ENCODE data around the gene ZBTB39. TPM values are rescaled to one million over a fixed set of nuclear protein-coding genes. Genes with fewer than 3 reads are reported as not detected.

The ZBTB39 gene
- total RNA-seq, 2 donors from 2014 or later = 3.6 to 5.2 TPM

DNA sequence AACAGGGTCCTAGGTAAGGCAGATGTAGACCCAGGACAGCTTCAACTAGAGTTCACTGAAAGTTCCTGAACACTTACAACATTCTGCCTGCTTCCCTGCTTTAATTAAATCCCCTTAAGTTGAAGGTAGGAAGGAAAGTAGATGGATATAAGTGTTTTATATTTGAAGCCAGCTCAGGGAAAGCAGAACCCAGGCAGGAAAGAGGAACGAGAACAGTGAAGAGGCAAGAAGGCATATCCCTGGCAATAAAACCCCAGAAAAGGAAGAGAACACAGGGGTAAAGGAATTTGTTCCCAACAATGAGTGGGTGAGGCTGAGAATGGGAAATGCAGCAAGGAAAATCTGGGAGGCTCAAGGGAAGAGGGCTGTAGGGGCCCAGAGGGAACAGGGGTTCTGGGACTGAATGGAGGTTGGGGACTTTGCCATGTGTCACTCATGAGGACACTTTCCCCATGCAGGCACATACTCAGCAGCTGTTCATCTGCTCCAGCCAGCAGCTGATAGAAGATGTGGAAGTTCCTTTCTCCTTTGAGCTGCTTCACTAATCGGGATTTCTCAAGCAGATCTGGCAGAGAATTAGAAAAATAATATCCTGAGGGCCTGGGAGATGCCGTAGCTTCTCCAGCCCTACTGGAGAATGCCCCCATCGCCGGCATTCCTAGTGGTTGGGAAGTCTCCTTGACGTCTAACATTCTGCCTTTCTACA is 39.9 kb upstream of the ZBTB39 start:
- DNase-seq (no peak), ATAC-seq (no peak)
- intact Hi-C loops (cut with DNase I) = no loop called here
- Histone ChIP-seq H3K36me3 (replicated peaks in 1 of 2; ENCODE audit: insufficient read depth in 1 of 2, low read depth in 2 of 2) (no peaks in the 10 kb centered on the region), H3K27me3 (no peaks in the 10 kb centered on the region), H3K4me1 (no peaks in the 10 kb centered on the region), H3K27ac (no peak overlapping the region), H3K4me3 (no peak overlapping the region), H3K9me3 (no peaks in the 10 kb centered on the region)
- WGBS, 2 donors = 58 to 60% methylated on average over 6 of the region's 6 CpGs
- TF ChIP-seq POLR2A (IDR thresholded peaks at IDR 0.05) = no peak
- TF ChIP-seq CTCF (IDR thresholded peaks at IDR 0.05) = no peak

DNA sequence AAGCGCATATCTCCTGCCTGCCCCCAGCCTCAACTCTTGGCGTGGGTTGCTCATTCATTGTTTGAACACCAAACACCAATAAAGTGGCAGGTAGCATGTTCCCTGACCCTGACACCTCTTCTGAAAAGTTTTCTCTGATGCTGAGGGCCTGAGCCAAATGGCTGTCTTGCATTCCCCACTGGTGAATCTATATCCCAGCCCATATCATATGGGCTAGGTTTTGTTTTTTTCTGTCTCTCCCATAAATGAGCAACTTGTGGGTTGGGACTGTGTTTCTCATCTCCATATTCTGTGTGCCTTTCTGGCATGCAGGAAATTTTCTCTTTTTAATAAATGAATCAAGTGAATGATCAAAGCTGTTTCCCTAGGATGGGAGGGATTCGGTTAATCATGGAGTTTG is 38.5 kb upstream of the ZBTB39 start:
- DNase-seq (no peak), ATAC-seq (no peak)
- no peaks in the 10 kb centered on the region for H3K36me3 ChIP-seq (replicated peaks in 1 of 2; ENCODE audit: insufficient read depth in 1 of 2, low read depth in 2 of 2)
- H3K9me3 ChIP-seq = no peaks in the 10 kb centered on the region
- no peak overlapping the region for H3K4me3 ChIP-seq
- no peaks in the 10 kb centered on the region for H3K4me1 ChIP-seq
- no peak overlapping the region for H3K27ac ChIP-seq
- WGBS, 2 donors = 76 to 91% methylated on average over 3 of the region's 3 CpGs
- TF ChIP-seq POLR2A (IDR thresholded peaks at IDR 0.05) (no peak), CTCF (IDR thresholded peaks at IDR 0.05) (no peak)
- intact Hi-C loops (cut with DNase I) = no loop called here
- no peaks in the 10 kb centered on the region for H3K27me3 ChIP-seq

DNA sequence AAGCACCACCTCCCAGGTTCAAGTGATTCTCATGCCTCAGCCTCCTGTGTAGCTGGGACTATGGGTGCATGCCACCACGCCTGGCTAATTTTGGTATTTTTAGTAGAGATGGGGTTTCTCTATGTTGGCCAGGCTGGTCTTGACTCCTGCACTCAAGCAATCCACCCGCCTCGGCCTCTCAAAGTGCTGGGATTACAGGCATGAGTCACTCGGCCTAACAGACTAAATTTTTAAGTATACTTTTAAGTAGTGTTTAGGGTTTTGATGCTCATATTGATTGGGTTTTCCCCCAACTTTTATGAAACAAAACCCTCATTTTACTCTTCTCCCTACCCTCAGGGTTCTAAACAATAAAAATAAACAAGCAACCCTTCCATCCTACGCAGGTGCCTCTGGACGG is 38.1 kb upstream of the ZBTB39 start:
- TF ChIP-seq CTCF (IDR thresholded peaks at IDR 0.05) (no peak), POLR2A (IDR thresholded peaks at IDR 0.05) (no peak)
- Histone ChIP-seq H3K27ac (no peak overlapping the region), H3K4me3 (no peak overlapping the region), H3K4me1 (no peaks in the 10 kb centered on the region), H3K27me3 (no peaks in the 10 kb centered on the region), H3K9me3 (no peaks in the 10 kb centered on the region), H3K36me3 (replicated peaks in 1 of 2; ENCODE audit: insufficient read depth in 1 of 2, low read depth in 2 of 2) (no peaks in the 10 kb centered on the region)
- no peak for ATAC-seq
- intact Hi-C loops (cut with DNase I) = no loop called here
- 75 to 80% methylated on average over 6 of the region's 6 CpGs for WGBS, 2 donors
- DNase-seq = no peak

DNA sequence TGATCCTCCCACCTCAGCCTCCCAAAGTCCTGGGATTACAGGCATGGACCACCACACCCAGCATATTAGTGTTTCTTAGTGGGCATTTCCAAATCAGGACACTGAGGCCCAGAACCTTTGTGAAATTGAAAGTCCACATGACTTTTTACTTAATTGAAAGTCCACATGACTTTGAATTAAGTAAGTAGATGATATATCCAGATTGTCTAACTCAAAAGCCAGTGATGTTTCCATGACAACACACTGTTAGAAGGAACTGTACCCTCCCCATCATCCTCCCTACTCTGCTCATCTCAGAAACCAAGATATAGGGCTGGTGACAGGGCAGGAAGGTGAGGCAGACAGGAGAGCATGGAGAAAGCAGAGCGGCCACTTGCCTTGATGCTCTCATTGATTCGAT is 36.3 kb upstream of the ZBTB39 start:
- intact Hi-C loops (cut with DNase I) = no loop called here
- Histone ChIP-seq H3K4me3 (no peak overlapping the region), H3K4me1 (no peaks in the 10 kb centered on the region), H3K27me3 (no peaks in the 10 kb centered on the region), H3K27ac (no peak overlapping the region), H3K9me3 (no peaks in the 10 kb centered on the region), H3K36me3 (replicated peaks in 1 of 2; ENCODE audit: insufficient read depth in 1 of 2, low read depth in 2 of 2) (no peaks in the 10 kb centered on the region)
- DNase-seq (no peak), ATAC-seq (no peak)
- WGBS, 2 donors = 80 to 83% methylated on average over 2 of the region's 2 CpGs
- TF ChIP-seq POLR2A (IDR thresholded peaks at IDR 0.05) = no peak
- TF ChIP-seq CTCF (IDR thresholded peaks at IDR 0.05) = no peak

DNA sequence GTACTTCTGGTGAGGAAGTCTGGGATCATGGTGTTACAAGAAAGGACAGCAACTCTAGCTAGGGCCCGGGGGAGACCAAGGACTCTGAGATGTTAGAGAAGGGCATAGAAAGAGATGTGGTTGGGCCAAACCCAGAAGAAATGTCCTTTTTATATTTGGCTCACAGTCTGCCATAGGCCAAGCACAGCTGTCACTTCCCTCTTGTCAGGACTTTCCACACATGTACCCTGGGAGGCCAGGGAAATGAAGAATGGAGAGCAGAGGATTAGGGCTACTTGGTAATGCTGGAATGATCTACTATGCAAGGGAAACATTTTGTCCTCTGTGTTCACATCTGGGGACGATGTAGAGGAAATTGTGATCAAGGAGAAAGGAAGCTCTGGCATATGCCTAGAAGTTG is 34.4 kb upstream of the ZBTB39 start:
- WGBS, 2 donors = 58 to 66% methylated on average over 2 of the region's 2 CpGs
- H3K4me1 ChIP-seq = no peaks in the 10 kb centered on the region
- intact Hi-C loops (cut with DNase I) = no loop called here
- H3K27me3 ChIP-seq = no peaks in the 10 kb centered on the region
- H3K36me3 ChIP-seq (replicated peaks in 1 of 2; ENCODE audit: insufficient read depth in 1 of 2, low read depth in 2 of 2) = no peaks in the 10 kb centered on the region
- H3K27ac ChIP-seq = no peak overlapping the region
- no peak for DNase-seq
- no peaks in the 10 kb centered on the region for H3K9me3 ChIP-seq
- no peak overlapping the region for H3K4me3 ChIP-seq
- TF ChIP-seq POLR2A (IDR thresholded peaks at IDR 0.05) (no peak), CTCF (IDR thresholded peaks at IDR 0.05) (no peak)
- no peak for ATAC-seq

Measured in body of pancreas (tissue), 4 donors.